ENCODE data around the gene PKP4. TPM values are rescaled to one million over a fixed set of nuclear protein-coding genes. Genes with fewer than 3 reads are reported as not detected.

The PKP4 gene
- total RNA-seq, 1 donor from 2014 or later: 83.9 TPM

GRCh38 chr2:158715357-158715756 lies 258.6 kb downstream of the PKP4 start:
- Histone ChIP-seq H3F3A (ENCODE audit: low read depth) (peaks cover 17% of the 10 kb centered on the region), H3K9ac (no peak overlapping the region), H3K4me1 (peaks cover 21% of the 10 kb centered on the region), H2AFZ (replicated peaks) (no peak overlapping the region), H3K27me3 (no peaks in the 10 kb centered on the region), H3K36me3 (peaks cover 6% of the 10 kb centered on the region), H3K79me2 (ENCODE audit: low read depth) (no peaks in the 10 kb centered on the region), H4K20me1 (ENCODE audit: low read depth) (no peaks in the 10 kb centered on the region), H3K9me3 (ENCODE audit: low read depth) (no peaks in the 10 kb centered on the region), H3K27ac (no peak overlapping the region), H3K4me3 (no peak overlapping the region), H3K4me2 (no peak overlapping the region)
- TF ChIP-seq CTCF (IDR thresholded peaks at IDR 0.05) (no peak), EZH2 (IDR thresholded peaks at IDR 0.05) (no peak), EZH2phosphoT487 (IDR thresholded peaks at IDR 0.05) (no peak)
- no peak overlapping the region for H3K27ac Mint-ChIP-seq
- peaks cover 8% of the 10 kb centered on the region for H3K27me3 Mint-ChIP-seq (ENCODE audit: insufficient read depth, low read depth)
- peaks cover 27% of the 10 kb centered on the region for H3K4me1 Mint-ChIP-seq
- no peak overlapping the region for H3K4me3 Mint-ChIP-seq
- H3K36me3 Mint-ChIP-seq: no peaks in the 10 kb centered on the region
- H3K9me3 Mint-ChIP-seq: peaks cover 16% of the 10 kb centered on the region
- DNase-seq (ENCODE audit: low spot score): no peak

- Mint-ChIP-seq H3K4me3 (no peak overlapping the region), H3K27ac (peak overlapping the region; percentile 55)
- peaks cover 17% of the 10 kb centered on the region for H3F3A ChIP-seq (ENCODE audit: low read depth)
Measured at GRCh38 chr2:158716121-158716791, 259.5 kb downstream of the PKP4 start.

GRCh38 chr2:158716921-158717320 lies 260.2 kb downstream of the PKP4 start:
- no peaks in the 10 kb centered on the region for H3K79me2 ChIP-seq (ENCODE audit: low read depth)
- peaks cover 16% of the 10 kb centered on the region for H3K9me3 Mint-ChIP-seq
- H3K9me3 ChIP-seq (ENCODE audit: low read depth): no peaks in the 10 kb centered on the region
- no peak overlapping the region for H2AFZ ChIP-seq (replicated peaks)
- peaks cover 17% of the 10 kb centered on the region for H3F3A ChIP-seq (ENCODE audit: low read depth)
- no peaks in the 10 kb centered on the region for H3K27me3 ChIP-seq
- TF ChIP-seq EZH2phosphoT487 (IDR thresholded peaks at IDR 0.05) (no peak), CTCF (IDR thresholded peaks at IDR 0.05) (no peak), EZH2 (IDR thresholded peaks at IDR 0.05) (no peak)
- H3K27ac ChIP-seq: no peak overlapping the region
- no peak overlapping the region for H3K4me3 Mint-ChIP-seq
- peaks cover 21% of the 10 kb centered on the region for H3K4me1 ChIP-seq
- peak; percentile 21 for DNase-seq (ENCODE audit: low spot score)
- H3K27ac Mint-ChIP-seq: peak overlapping the region; percentile 55
- H3K36me3 ChIP-seq: peaks cover 6% of the 10 kb centered on the region
- peaks cover 8% of the 10 kb centered on the region for H3K27me3 Mint-ChIP-seq (ENCODE audit: insufficient read depth, low read depth)
- peaks cover 32% of the 10 kb centered on the region for H3K4me1 Mint-ChIP-seq
- H3K9ac ChIP-seq: no peak overlapping the region
- no peaks in the 10 kb centered on the region for H3K36me3 Mint-ChIP-seq
- H3K4me3 ChIP-seq: no peak overlapping the region
- no peaks in the 10 kb centered on the region for H4K20me1 ChIP-seq (ENCODE audit: low read depth)
- H3K4me2 ChIP-seq: peak overlapping the region; percentile 40

More at GRCh38 chr2:158716121-158716791, 259.5 kb downstream of the PKP4 start:
- peaks cover 16% of the 10 kb centered on the region for H3K9me3 Mint-ChIP-seq
- H2AFZ ChIP-seq (replicated peaks): peak overlapping the region; percentile 26
- H3K4me3 ChIP-seq: no peak overlapping the region
- H3K27me3 ChIP-seq: no peaks in the 10 kb centered on the region
- peaks cover 6% of the 10 kb centered on the region for H3K36me3 ChIP-seq
- peaks cover 21% of the 10 kb centered on the region for H3K4me1 ChIP-seq
- no peak for TF ChIP-seq EZH2 (IDR thresholded peaks at IDR 0.05)
- no peak for TF ChIP-seq CTCF (IDR thresholded peaks at IDR 0.05)
- TF ChIP-seq EZH2phosphoT487 (IDR thresholded peaks at IDR 0.05): no peak
- H3K27me3 Mint-ChIP-seq (ENCODE audit: insufficient read depth, low read depth): peaks cover 8% of the 10 kb centered on the region
- peak; percentile 15 for DNase-seq (ENCODE audit: low spot score)
- H3K79me2 ChIP-seq (ENCODE audit: low read depth): no peaks in the 10 kb centered on the region
- H3K4me1 Mint-ChIP-seq: peaks cover 32% of the 10 kb centered on the region
- no peak overlapping the region for H3K27ac ChIP-seq
- no peaks in the 10 kb centered on the region for H3K9me3 ChIP-seq (ENCODE audit: low read depth)
- H3K9ac ChIP-seq: no peak overlapping the region
- H3K4me2 ChIP-seq: peak overlapping the region; percentile 40
- no peaks in the 10 kb centered on the region for H4K20me1 ChIP-seq (ENCODE audit: low read depth)
- no peaks in the 10 kb centered on the region for H3K36me3 Mint-ChIP-seq
